ENCODE results near the gene NCAPD2.

NCAPD2 gene, protein sequence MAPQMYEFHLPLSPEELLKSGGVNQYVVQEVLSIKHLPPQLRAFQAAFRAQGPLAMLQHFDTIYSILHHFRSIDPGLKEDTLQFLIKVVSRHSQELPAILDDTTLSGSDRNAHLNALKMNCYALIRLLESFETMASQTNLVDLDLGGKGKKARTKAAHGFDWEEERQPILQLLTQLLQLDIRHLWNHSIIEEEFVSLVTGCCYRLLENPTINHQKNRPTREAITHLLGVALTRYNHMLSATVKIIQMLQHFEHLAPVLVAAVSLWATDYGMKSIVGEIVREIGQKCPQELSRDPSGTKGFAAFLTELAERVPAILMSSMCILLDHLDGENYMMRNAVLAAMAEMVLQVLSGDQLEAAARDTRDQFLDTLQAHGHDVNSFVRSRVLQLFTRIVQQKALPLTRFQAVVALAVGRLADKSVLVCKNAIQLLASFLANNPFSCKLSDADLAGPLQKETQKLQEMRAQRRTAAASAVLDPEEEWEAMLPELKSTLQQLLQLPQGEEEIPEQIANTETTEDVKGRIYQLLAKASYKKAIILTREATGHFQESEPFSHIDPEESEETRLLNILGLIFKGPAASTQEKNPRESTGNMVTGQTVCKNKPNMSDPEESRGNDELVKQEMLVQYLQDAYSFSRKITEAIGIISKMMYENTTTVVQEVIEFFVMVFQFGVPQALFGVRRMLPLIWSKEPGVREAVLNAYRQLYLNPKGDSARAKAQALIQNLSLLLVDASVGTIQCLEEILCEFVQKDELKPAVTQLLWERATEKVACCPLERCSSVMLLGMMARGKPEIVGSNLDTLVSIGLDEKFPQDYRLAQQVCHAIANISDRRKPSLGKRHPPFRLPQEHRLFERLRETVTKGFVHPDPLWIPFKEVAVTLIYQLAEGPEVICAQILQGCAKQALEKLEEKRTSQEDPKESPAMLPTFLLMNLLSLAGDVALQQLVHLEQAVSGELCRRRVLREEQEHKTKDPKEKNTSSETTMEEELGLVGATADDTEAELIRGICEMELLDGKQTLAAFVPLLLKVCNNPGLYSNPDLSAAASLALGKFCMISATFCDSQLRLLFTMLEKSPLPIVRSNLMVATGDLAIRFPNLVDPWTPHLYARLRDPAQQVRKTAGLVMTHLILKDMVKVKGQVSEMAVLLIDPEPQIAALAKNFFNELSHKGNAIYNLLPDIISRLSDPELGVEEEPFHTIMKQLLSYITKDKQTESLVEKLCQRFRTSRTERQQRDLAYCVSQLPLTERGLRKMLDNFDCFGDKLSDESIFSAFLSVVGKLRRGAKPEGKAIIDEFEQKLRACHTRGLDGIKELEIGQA (N-terminal part only)

DNA sequence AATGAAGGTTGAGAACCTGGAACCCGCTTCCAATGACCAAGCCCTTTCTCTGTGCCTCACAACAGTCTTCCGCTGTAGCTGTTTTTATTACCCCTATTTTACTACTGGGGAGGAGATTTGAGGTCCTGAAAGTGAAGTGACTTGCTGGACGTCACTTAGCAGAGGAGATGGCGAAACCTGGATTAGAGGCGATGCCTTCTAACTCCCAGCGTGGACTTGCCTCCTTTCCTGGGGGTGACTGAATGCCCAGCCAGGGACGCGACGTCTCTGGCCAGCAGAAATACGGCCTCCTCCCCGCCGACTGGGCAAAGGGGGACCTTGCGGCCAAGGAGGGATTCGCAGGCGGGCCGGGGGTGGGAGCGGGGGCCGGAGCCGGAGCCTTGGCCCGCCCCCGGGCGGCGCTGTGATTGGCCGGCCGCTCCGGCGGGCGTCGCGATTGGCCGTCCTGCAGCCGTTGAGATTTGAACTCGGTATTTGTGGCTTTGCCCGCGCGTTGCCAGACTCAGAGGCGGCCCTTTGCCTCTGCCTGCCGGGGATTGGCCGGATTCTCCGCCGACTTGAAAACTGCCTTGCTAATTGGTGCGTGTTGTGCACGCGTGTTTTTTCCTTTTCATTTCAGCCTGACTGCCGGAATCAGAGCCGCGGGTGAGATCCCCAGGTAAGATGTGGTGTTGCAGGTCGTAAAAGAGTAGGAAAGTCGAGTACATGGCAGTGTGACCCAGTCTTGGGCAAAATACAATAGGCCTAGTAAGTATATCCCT lies at the start of gene NCAPD2:
Gene NCAPD2, plus strand, starts transcription at position 606 of the 761 bp plus-strand sequence. CDS start 997 bp downstream, outside the sequence.
- DNase-seq (ENCODE audit: low read depth), result peak; percentile 94

DNA sequence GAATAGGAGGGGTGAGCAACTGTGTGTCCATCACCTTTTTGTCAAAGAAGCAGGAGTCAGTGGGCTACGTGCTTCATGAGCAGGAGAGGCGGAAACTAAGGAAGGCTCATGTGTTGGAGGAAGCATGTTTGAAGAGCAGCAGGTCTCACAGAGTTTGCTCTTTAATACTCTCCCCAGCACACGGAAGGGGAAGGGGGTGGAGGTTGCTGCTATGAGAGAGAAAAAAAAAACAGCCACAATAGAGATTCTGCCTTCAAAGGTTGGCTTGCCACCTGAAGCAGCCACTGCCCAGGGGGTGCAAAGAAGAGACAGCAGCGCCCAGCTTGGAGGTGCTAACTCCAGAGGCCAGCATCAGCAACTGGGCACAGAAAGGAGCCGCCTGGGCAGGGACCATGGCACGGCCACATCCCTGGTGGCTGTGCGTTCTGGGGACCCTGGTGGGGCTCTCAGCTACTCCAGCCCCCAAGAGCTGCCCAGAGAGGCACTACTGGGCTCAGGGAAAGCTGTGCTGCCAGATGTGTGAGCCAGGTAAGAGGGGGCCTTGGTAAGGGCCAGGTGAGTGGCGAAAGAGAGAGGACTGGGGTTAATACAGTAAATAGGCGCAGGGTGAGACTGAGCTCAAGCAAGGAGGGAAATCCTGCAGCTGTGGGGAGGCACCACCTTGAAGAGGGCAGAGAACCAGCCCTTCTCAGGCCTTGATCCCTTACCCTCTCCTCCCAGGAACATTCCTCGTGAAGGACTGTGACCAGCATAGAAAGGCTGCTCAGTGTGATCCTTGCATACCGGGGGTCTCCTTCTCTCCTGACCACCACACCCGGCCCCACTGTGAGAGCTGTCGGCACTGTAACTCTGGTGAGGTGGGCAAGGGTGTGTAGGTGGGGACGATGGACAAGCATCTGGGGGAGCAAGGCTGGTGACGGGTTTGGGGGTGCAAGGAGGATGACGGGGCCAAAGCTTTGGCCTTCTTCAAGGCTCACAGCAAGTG lies 48.9 kb upstream of the NCAPD2 start, which contains the start of gene CD27:
Gene CD27, plus strand, starts transcription at position 252 of the 985 bp plus-strand sequence. Its CDS starts 141 bp downstream, at position 393.
- no peak for DNase-seq (ENCODE audit: low read depth)

DNA sequence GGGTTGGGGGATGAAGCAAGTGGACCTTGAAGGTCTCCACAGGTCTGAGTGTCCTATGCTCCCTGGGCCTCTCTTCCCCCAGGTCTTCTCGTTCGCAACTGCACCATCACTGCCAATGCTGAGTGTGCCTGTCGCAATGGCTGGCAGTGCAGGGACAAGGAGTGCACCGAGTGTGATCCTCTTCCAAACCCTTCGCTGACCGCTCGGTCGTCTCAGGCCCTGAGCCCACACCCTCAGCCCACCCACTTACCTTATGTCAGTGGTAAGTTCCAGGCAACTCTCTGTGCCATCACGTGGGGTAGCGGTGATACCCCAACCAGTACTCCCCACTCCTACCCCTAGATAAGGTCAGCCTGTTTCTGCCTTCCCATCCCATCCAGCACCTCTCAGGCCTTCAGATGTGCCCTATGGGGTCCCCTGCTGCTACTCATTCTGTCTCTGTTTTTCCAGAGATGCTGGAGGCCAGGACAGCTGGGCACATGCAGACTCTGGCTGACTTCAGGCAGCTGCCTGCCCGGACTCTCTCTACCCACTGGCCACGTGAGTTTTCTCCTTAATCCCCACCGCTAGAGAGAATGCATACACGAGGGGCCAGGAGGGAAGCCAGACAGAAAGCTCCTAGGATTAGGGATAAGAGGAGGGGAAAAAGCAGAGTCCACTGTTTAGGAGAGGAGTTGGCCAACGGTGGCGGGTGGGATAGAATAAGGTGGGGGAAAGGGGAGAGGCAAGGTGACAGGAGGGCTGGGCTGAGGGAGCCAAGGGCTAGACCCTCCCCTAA lies 43.6 kb upstream of the NCAPD2 start:
- DNase-seq (ENCODE audit: low read depth), result no peak

GRCh38 chr12:6450869-6451347 lies 43.0 kb upstream of the NCAPD2 start:
- DNase-seq (ENCODE audit: low read depth), result no peak

DNA sequence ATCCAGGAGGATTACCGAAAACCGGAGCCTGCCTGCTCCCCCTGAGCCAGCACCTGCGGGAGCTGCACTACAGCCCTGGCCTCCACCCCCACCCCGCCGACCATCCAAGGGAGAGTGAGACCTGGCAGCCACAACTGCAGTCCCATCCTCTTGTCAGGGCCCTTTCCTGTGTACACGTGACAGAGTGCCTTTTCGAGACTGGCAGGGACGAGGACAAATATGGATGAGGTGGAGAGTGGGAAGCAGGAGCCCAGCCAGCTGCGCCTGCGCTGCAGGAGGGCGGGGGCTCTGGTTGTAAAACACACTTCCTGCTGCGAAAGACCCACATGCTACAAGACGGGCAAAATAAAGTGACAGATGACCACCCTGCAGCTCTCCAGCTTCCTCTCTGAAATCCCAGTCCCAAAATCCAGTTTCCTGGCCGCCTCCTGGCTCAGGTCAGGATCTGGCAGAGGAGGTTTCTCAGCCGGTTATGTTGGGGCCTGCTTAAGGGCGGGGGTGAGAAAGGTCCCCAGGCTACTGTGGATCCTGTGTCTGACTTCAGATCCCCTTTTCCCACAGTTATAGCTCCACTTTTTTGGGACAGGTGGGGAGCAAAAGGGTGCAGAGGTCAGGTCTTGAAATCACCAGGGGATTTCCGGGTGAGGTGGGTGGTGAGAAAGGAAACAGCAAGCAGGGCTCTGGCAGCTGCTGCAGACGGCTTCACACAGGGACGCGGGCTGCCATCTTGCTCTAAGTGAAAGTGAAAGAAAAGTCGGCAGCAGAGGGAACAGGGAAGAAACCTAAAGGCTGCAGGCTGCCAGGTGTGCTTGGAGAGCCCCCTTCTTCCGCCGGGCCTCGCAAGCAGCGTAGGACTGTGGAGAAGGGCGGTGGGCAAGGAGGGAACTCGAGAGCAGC lies 42.3 kb upstream of the NCAPD2 start, which contains the start of gene TAPBPL:
Gene TAPBPL, plus strand, starts transcription at position 695 of the 897 bp plus-strand sequence. CDS start 207 bp downstream, outside the sequence.
- DNase-seq (ENCODE audit: low read depth), result peak; percentile 67

DNA sequence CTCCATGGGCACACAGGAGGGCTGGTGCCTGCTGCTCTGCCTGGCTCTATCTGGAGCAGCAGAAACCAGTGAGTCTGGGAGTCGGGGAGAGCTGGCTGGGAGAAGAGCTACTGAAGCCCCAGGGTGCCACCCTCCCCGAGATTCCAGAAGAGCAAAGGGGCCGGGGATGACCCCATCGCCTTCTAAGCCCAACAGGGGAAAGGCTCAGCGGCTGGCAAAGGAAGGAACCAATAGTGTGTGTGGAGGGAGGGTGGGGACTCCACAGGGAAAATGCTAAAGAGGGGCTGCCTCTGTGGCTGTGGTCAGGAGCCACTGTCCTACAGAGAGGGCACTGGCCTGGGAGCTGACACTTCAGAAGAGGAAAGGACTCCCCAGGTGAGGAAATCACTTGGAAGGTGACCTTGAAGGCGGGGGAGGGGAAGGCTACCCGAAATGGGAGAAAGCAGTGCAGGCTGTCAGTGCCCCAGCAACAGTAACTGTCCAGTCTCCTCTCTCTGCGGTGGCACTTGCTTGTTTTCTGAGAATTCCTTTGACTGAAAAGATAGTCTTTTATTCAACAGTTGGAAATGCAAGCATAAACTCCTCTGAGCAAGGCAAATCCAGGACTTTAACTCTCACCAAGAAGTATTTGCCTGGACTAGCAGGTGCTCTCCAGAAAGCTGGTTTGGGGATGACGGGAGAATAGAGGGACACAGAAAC lies 41.5 kb upstream of the NCAPD2 start:
- DNase-seq (ENCODE audit: low read depth), result no peak

- no peak for DNase-seq (ENCODE audit: low read depth)
These were observed 40.8 kb upstream of the NCAPD2 start for GRCh38 chr12:6452944-6453630.

DNA sequence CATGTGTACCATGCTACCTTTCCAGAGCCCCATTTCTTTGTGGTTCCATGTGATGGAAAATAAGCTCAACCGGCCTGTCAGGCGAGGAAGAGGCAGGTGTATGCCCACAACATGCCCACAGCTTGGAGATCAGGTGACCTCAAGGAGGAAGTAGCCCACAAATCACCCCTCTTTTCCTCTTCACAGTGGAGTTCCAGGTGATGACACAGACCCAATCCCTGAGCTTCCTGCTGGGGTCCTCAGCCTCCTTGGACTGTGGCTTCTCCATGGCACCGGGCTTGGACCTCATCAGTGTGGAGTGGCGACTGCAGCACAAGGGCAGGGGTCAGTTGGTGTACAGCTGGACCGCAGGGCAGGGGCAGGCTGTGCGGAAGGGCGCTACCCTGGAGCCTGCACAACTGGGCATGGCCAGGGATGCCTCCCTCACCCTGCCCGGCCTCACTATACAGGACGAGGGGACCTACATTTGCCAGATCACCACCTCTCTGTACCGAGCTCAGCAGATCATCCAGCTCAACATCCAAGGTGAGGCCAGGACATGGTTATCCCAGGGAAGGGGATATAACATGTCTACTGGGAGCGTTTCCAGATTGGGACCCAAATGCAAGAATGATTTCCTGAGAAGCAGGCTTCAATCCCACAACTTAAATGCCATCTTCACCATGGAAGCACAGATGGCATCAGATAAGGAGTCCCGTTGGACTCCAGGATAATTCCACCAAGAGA lies 36.5 kb upstream of the NCAPD2 start:
- DNase-seq (ENCODE audit: low read depth), result no peak

DNA sequence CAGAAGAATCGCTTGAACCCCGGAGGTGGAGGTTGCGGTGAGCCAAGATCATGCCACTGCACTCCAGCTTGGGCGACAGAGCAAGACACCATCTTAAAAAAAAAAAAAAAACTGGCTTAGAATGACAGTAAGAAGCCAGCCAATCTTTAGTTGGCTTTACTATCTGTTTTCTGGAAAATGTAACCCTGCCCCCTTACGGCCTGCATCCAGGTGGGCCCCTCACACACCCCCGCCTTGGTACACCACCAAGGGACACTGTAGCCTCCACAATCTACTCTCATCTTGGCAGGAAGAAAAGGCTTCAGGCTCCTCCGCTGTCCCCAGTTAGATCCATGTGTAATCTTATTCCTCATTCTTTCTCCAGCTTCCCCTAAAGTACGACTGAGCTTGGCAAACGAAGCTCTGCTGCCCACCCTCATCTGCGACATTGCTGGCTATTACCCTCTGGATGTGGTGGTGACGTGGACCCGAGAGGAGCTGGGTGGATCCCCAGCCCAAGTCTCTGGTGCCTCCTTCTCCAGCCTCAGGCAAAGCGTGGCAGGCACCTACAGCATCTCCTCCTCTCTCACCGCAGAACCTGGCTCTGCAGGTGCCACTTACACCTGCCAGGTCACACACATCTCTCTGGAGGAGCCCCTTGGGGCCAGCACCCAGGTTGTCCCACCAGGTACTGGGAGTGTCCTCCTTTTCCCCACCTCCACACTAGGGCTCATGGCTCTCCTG lies 35.5 kb upstream of the NCAPD2 start:
- no peak for DNase-seq (ENCODE audit: low read depth)

DNA sequence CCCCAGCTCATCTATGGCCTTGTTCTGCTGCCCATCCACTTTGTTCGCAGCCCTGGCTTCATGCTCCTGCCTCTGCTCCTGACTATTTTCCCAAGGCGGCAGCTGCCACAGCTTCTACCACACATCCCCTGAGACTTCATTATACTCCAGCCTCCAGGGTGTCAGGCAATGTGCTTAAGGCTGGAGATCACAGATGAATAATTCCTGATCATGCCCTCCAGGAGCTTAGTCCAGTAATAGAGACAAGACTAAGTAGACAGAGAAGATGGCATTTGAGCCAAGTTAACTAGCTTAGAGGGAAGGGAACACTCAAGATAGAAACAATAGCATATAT lies 34.9 kb upstream of the NCAPD2 start:
- no peak for DNase-seq (ENCODE audit: low read depth)

DNA sequence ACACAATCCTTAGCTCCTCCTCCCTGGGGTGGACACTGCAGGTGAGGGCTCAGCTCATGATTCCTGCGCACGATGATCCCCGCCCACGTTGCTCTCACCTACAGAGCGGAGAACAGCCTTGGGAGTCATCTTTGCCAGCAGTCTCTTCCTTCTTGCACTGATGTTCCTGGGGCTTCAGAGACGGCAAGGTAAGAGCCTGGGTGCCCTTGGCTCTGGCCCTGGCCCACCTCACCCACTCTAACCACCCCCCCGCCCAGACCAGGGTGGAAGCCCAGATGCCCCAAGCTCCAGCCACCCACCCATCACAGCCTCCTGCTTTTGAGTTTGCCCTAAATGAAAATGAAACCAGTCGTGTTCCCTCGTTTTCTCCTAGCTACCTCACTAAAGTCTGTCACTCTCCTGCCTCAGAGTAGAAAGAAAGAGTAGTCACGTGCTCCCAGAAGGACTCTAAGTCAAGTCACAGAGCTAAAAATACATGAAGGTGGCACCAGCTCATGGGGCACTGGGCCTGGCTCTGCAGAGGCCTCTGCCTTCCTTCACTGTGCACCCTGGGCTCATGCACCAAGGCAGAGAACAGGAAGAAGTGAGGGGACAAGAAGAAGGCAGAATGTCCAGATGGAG lies 33.0 kb upstream of the NCAPD2 start:
- no peak for DNase-seq (ENCODE audit: low read depth)

GRCh38 chr12:6461401-6462233 lies 32.3 kb upstream of the NCAPD2 start:
- DNase-seq (ENCODE audit: low read depth), result peak; percentile 76

DNA sequence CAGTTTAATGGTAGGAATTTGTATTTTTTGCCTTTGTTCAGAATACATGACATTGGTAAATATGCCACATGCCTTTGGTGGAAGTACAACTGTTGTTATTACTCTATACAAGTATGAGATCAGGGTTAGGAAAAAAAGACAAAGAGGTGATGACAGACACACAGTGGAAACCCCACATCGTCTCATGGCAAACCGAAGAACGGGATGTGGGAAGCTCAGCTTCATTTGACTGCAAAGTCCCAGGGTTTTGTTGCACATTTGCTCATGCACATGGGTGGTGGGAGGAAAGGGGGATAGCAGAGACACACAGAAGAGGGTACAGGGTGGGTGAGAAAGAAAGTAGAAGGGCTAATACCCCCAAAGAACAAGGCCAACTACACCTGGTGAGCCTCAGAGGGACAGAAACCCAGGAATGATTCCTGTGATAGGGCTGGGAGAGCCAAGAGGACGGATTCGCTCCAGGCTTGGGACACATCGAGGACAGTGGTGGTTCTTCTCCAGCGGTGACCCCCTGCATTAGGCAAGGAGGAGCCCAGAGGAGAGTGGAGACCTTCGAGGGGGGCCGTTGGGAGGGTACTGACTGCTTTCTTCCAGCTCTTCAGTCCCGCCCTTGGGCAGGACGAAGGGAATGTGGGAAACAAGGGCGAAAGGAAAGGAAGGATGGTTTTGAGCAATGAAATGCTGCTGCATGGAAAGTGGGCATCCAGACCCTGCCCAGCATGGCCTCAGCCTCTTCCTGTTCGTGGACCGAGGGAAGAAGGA lies 31.5 kb upstream of the NCAPD2 start:
- DNase-seq (ENCODE audit: low read depth), result no peak
